GM19099 (cell line): Measurements from ENCODE around the gene SMIM38.

Experiments used
- POLR2A ChIP-seq: IDR thresholded peaks from 3 replicates; pipeline ENCODE4 v1.6.1; 2011; ENCODE audit warnings: low read depth; ENCODE audit not compliant: insufficient read length; ENCODE audit errors: extremely low read depth

The SMIM38 gene

GRCh38 chr11:69160296-69161116 lies 4.8 kb downstream of the SMIM38 start:
- TF ChIP-seq POLR2A = no peak

GRCh38 chr11:69161117-69161407 lies 5.3 kb downstream of the SMIM38 start:
- no peak for TF ChIP-seq POLR2A

- TF ChIP-seq POLR2A = no peak
Measured at GRCh38 chr11:69162505-69162904, 6.8 kb downstream of the SMIM38 start.

- TF ChIP-seq POLR2A = no peak
Measured at GRCh38 chr11:69163842-69164241, 8.1 kb downstream of the SMIM38 start.

GRCh38 chr11:69164824-69165223 lies 9.1 kb downstream of the SMIM38 start:
- no peak for TF ChIP-seq POLR2A

- no peak for TF ChIP-seq POLR2A
Measured at GRCh38 chr11:69165775-69166174, 10.0 kb downstream of the SMIM38 start.

GRCh38 chr11:69166218-69167115 lies 10.7 kb downstream of the SMIM38 start:
- peak; percentile 48 for TF ChIP-seq POLR2A

- TF ChIP-seq POLR2A = no peak
Measured at GRCh38 chr11:69167130-69167915, 11.6 kb downstream of the SMIM38 start.

- TF ChIP-seq POLR2A = no peak
Measured at GRCh38 chr11:69167916-69168691, 12.4 kb downstream of the SMIM38 start.

GRCh38 chr11:69169479-69169878 lies 13.7 kb downstream of the SMIM38 start:
- no peak for TF ChIP-seq POLR2A

- TF ChIP-seq POLR2A = no peak
Measured at GRCh38 chr11:69170704-69171103, 15.0 kb downstream of the SMIM38 start.

GRCh38 chr11:69171476-69172240 lies 15.9 kb downstream of the SMIM38 start:
- no peak for TF ChIP-seq POLR2A

- TF ChIP-seq POLR2A = no peak
Measured at GRCh38 chr11:69172674-69173073, 16.9 kb downstream of the SMIM38 start.

GRCh38 chr11:69173331-69173730 lies 17.6 kb downstream of the SMIM38 start:
- TF ChIP-seq POLR2A = no peak
